ENCODE results near the gene FIGNL2. TPM values are rescaled to one million over a fixed set of nuclear protein-coding genes. Genes with fewer than 3 reads are reported as not detected.

Gene FIGNL2
- total and polyA plus RNA-seq, 2 experiments from 2014 or later = 1.1 to 5.2 TPM

DNA sequence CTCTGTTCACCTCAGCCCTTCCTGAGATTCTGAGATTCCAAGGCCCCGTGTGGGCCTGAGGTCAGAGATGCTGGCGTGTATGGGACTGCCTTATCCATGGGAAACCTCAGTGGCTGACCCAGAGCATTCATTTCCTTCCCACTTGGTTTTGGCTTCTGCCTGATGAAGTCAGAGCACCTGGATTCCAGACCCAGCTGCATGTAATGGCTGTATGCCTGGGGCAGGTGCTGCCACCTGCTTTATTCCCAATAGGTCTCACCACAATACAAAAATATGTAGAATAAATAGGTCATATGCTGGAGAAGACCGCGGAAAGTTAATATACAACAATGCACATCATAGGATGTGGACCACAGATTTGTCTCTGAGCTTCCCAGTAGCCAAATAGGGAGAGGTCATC is 25.6 kb downstream of the FIGNL2 start (continued):
- TF ChIP-seq, protein P1, sequence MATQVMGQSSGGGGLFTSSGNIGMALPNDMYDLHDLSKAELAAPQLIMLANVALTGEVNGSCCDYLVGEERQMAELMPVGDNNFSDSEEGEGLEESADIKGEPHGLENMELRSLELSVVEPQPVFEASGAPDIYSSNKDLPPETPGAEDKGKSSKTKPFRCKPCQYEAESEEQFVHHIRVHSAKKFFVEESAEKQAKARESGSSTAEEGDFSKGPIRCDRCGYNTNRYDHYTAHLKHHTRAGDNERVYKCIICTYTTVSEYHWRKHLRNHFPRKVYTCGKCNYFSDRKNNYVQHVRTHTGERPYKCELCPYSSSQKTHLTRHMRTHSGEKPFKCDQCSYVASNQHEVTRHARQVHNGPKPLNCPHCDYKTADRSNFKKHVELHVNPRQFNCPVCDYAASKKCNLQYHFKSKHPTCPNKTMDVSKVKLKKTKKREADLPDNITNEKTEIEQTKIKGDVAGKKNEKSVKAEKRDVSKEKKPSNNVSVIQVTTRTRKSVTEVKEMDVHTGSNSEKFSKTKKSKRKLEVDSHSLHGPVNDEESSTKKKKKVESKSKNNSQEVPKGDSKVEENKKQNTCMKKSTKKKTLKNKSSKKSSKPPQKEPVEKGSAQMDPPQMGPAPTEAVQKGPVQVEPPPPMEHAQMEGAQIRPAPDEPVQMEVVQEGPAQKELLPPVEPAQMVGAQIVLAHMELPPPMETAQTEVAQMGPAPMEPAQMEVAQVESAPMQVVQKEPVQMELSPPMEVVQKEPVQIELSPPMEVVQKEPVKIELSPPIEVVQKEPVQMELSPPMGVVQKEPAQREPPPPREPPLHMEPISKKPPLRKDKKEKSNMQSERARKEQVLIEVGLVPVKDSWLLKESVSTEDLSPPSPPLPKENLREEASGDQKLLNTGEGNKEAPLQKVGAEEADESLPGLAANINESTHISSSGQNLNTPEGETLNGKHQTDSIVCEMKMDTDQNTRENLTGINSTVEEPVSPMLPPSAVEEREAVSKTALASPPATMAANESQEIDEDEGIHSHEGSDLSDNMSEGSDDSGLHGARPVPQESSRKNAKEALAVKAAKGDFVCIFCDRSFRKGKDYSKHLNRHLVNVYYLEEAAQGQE (IDR thresholded peaks at IDR 0.05; ENCODE audit: unreplicated experiment) = no peak
- TF ChIP-seq EZH2 (IDR thresholded peaks at IDR 0.05; ENCODE audit: low read depth, unreplicated experiment) (no peak), ZNF114 (CRISPR knock-in tag; IDR thresholded peaks at IDR 0.05) (no peak)

DNA sequence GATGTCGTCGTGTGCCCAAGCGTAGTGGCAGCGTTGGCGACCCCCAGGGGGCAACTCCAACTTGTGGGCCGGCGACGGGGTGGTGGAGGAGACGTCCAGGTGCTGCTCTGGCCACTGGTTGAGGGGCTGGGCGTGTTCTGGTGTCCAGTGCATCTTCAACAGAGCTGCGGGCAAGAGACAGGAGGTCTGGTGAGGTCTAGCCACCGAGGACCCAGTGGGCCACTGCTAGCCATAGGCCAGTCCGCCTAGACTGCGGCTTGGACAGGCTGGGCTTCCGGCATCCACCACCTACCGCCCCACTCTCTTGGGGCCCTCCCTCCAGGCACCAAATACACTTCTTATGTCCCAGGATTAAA is 26.3 kb downstream of the FIGNL2 start:
- H3K4me2 ChIP-seq = peak overlapping the region; percentile 89
- TF ChIP-seq POLR2AphosphoS5 (IDR thresholded peaks at IDR 0.05; ENCODE audit: low read depth) = no peak
- TF ChIP-seq, protein P2, sequence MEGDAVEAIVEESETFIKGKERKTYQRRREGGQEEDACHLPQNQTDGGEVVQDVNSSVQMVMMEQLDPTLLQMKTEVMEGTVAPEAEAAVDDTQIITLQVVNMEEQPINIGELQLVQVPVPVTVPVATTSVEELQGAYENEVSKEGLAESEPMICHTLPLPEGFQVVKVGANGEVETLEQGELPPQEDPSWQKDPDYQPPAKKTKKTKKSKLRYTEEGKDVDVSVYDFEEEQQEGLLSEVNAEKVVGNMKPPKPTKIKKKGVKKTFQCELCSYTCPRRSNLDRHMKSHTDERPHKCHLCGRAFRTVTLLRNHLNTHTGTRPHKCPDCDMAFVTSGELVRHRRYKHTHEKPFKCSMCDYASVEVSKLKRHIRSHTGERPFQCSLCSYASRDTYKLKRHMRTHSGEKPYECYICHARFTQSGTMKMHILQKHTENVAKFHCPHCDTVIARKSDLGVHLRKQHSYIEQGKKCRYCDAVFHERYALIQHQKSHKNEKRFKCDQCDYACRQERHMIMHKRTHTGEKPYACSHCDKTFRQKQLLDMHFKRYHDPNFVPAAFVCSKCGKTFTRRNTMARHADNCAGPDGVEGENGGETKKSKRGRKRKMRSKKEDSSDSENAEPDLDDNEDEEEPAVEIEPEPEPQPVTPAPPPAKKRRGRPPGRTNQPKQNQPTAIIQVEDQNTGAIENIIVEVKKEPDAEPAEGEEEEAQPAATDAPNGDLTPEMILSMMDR (conservative IDR thresholded peaks at IDR 0.05; ENCODE audit: low read depth in 2 of 2) = 0 out of 4 replicates have a peak, but pooled peaks of 1 of the 2 experiments have one; percentile 0
- ATAC-seq = no peak

DNA sequence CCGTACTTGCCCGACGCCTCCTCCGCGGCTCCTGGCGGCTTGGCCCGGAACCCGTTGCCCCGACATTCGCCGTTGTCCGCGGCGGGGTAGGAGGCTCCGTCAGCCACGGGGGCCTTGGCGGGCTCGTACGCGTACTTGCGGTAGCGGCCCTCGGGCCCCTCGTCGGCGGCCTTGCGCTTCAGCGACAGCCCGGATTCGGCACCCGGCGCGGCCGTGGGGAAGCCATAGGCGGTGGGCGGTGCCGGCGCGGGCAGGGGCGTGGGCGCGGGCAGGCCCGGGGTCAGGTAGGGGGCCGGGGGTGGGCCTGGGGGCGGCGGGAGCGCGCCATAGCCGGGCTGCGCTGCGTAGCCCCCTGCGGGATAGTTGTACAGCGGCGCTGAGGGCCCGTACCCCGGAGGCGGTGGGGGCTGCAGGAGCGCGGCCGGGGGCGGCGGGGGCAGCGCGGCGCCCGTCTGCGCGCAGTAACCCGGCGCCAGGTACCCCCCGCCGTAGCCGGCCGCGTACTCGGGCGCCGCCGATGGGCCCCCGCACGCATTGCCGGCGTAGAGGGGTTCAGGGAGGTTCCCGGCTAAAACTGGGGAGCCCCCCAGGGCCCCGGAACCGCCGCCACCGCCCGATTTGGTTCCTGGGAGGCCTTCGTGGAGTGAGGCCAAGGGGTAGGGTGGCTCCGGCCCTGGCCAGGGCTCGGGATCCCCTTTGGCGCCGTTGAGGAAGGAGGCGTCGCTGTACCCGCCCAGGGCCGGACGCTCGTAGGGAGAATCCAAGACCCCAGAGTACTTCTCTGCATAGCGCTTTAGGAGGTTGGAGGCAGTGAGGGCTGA is 26.9 kb downstream of the FIGNL2 start:
- Histone ChIP-seq H3K79me2 (replicated peaks; ENCODE audit: insufficient read depth) (no peaks in the 10 kb centered on the region), H4K20me1 (replicated peaks; ENCODE audit: insufficient read depth) (peaks cover 3% of the 10 kb centered on the region; the same call in 1 of the 2 replicates), H3K4me2 (peak overlapping the region; percentile 89), H3K9me2 (ENCODE audit: insufficient read depth) (no peaks in the 10 kb centered on the region), H2AFZ (peak overlapping the region; percentile 80), H3K4me3 (peak overlapping the region; percentile 77), H3K27me3 (ENCODE audit: insufficient read depth) (peaks cover 47% of the 10 kb centered on the region), H3K27ac (ENCODE audit: low read depth) (no peak overlapping the region), H3F3A (replicated peaks; ENCODE audit: low read depth) (peaks cover 11% of the 10 kb centered on the region), H3K4me1 (ENCODE audit: insufficient read depth) (peaks cover 20% of the 10 kb centered on the region; the same call in 1 of the 2 replicates), H3K36me3 (ENCODE audit: insufficient read depth) (no peaks in the 10 kb centered on the region)
- Mint-ChIP-seq H3K9me3 (peaks cover 3% of the 10 kb centered on the region; the same call in 1 of the 3 replicates), H3K27ac (no peak overlapping the region), H3K4me3 (peak overlapping the region; percentile 64), H3K4me1 (peaks cover 18% of the 10 kb centered on the region), H3K27me3 (ENCODE audit: insufficient read depth, low read depth, poor library complexity) (peaks cover 18% of the 10 kb centered on the region), H3K36me3 (ENCODE audit: low read depth) (no peaks in the 10 kb centered on the region; the same call in 2 of the 3 replicates)
- DNase-seq (ENCODE audit: low spot score) (peak; percentile 55), ATAC-seq (peak; percentile 17)
- TF ChIP-seq, protein P3, sequence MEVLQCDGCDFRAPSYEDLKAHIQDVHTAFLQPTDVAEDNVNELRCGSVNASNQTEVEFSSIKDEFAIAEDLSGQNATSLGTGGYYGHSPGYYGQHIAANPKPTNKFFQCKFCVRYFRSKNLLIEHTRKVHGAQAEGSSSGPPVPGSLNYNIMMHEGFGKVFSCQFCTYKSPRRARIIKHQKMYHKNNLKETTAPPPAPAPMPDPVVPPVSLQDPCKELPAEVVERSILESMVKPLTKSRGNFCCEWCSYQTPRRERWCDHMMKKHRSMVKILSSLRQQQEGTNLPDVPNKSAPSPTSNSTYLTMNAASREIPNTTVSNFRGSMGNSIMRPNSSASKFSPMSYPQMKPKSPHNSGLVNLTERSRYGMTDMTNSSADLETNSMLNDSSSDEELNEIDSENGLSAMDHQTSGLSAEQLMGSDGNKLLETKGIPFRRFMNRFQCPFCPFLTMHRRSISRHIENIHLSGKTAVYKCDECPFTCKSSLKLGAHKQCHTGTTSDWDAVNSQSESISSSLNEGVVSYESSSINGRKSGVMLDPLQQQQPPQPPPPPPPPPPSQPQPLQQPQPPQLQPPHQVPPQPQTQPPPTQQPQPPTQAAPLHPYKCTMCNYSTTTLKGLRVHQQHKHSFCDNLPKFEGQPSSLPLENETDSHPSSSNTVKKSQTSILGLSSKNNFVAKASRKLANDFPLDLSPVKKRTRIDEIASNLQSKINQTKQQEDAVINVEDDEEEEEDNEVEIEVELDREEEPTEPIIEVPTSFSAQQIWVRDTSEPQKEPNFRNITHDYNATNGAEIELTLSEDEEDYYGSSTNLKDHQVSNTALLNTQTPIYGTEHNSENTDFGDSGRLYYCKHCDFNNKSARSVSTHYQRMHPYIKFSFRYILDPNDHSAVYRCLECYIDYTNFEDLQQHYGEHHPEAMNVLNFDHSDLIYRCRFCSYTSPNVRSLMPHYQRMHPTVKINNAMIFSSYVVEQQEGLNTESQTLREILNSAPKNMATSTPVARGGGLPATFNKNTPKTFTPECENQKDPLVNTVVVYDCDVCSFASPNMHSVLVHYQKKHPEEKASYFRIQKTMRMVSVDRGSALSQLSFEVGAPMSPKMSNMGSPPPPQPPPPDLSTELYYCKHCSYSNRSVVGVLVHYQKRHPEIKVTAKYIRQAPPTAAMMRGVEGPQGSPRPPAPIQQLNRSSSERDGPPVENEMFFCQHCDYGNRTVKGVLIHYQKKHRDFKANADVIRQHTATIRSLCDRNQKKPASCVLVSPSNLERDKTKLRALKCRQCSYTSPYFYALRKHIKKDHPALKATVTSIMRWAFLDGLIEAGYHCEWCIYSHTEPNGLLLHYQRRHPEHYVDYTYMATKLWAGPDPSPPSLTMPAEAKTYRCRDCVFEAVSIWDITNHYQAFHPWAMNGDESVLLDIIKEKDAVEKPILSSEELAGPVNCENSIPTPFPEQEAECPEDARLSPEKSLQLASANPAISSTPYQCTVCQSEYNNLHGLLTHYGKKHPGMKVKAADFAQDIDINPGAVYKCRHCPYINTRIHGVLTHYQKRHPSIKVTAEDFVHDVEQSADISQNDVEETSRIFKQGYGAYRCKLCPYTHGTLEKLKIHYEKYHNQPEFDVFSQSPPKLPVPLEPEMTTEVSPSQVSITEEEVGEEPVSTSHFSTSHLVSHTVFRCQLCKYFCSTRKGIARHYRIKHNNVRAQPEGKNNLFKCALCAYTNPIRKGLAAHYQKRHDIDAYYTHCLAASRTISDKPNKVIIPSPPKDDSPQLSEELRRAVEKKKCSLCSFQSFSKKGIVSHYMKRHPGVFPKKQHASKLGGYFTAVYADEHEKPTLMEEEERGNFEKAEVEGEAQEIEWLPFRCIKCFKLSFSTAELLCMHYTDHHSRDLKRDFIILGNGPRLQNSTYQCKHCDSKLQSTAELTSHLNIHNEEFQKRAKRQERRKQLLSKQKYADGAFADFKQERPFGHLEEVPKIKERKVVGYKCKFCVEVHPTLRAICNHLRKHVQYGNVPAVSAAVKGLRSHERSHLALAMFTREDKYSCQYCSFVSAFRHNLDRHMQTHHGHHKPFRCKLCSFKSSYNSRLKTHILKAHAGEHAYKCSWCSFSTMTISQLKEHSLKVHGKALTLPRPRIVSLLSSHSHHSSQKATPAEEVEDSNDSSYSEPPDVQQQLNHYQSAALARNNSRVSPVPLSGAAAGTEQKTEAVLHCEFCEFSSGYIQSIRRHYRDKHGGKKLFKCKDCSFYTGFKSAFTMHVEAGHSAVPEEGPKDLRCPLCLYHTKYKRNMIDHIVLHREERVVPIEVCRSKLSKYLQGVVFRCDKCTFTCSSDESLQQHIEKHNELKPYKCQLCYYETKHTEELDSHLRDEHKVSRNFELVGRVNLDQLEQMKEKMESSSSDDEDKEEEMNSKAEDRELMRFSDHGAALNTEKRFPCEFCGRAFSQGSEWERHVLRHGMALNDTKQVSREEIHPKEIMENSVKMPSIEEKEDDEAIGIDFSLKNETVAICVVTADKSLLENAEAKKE (CRISPR knock-in tag; IDR thresholded peaks at IDR 0.05) = no peak

More for the DNA sequence above, 26.3 kb downstream of the FIGNL2 start:
- Histone ChIP-seq H3K4me3 (peak overlapping the region; percentile 77), H3K36me3 (ENCODE audit: insufficient read depth) (no peaks in the 10 kb centered on the region), H3K79me2 (replicated peaks; ENCODE audit: insufficient read depth) (no peaks in the 10 kb centered on the region), H4K20me1 (replicated peaks; ENCODE audit: insufficient read depth) (peaks cover 3% of the 10 kb centered on the region; the same call in 1 of the 2 replicates), H3K4me1 (ENCODE audit: insufficient read depth) (peaks cover 19% of the 10 kb centered on the region; the same call in 1 of the 2 replicates), H3F3A (replicated peaks; ENCODE audit: low read depth) (peaks cover 11% of the 10 kb centered on the region), H3K27me3 (ENCODE audit: insufficient read depth) (peaks cover 45% of the 10 kb centered on the region), H3K9me2 (ENCODE audit: insufficient read depth) (no peaks in the 10 kb centered on the region), H2AFZ (no peak overlapping the region), H3K27ac (ENCODE audit: low read depth) (no peak overlapping the region)
- no peak for DNase-seq (ENCODE audit: low spot score)
- Mint-ChIP-seq H3K36me3 (ENCODE audit: low read depth) (no peaks in the 10 kb centered on the region; the same call in 2 of the 3 replicates), H3K9me3 (peaks cover 3% of the 10 kb centered on the region; the same call in 1 of the 3 replicates), H3K27me3 (ENCODE audit: insufficient read depth, low read depth, poor library complexity) (peaks cover 18% of the 10 kb centered on the region), H3K27ac (no peak overlapping the region), H3K4me1 (peaks cover 22% of the 10 kb centered on the region), H3K4me3 (peak overlapping the region; percentile 64)
